Measurements from ENCODE around the gene EVPL.
"Not testable (repeated sequence)": the region's sequence is repeated elsewhere in the genome, so short reads cannot be mapped to it uniquely, and the experiment has no call there.

GRCh38 chr17:76042868-76043267 is 15.8 kb upstream of the EVPL start:
- not testable (repeated sequence) for TF ChIP-seq EP300, POLR2A (IDR thresholded peaks at IDR 0.05)

Data from sigmoid colon (tissue), 4 donors.